Measurements from ENCODE around the gene PIGS. TPM values are rescaled to one million over a fixed set of nuclear protein-coding genes. Genes with fewer than 3 reads are reported as not detected.
"Not testable (repeated sequence)": the region's sequence is repeated elsewhere in the genome, so short reads cannot be mapped to it uniquely, and the experiment has no call there.

PIGS gene
- total and polyA plus RNA-seq, 2 of the 13 experiments (the other 11 are each of a cell fraction or from before 2014, with no cell fraction given): 31.7 to 42.6 TPM

DNA sequence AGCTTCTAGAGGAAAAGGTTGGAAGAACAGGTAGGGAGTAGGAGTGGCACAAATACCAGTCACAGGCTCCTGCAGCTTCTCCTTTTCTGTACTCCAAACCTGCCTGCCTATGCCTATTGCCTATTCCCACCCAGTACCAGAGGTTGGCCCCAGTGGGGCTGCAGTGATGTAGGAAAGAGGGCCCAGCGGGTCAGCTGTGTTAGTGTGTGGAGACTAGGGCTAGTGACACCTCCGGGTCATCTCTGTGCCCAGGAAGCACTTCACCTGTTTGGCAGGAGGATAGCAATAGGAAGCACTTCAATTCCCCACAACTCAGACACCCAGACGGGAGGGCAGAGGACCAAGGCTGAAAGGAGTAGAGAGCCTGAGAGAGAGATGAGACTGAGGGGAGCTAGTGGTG, 4.7 kb upstream of the PIGS start:
- H3K79me2 ChIP-seq (ENCODE audit: insufficient read depth, low read length); H3K27me3 ChIP-seq (ENCODE audit: control insufficient read depth in 1 of 2, insufficient read depth in 2 of 2, low read length in 2 of 2); BruUV-seq (replicated peaks); FAIRE-seq; ATAC-seq; H4K20me1 ChIP-seq (ENCODE audit: insufficient read depth, low read length); in situ Hi-C loops (cut with HindIII; ENCODE audit: extremely low pct_ligation_motif_present, low pct_unique_long_range_greater_than_20kb); DNase-seq (ENCODE audit: low spot score); H3K27ac ChIP-seq (ENCODE audit: extremely low read length, insufficient read depth, low read length); CTCF ChIA-PET (ENCODE audit: low intra/inter-chr PET ratio, low total read pairs); H3K9me3 ChIP-seq (ENCODE audit: low read length); H2AFZ ChIP-seq (ENCODE audit: low read length): not testable (repeated sequence)
- POLR2A ChIA-PET: interaction anchor here (0.6 to 1.4 kb wide), 2 partner anchors 21 to 68 kb away, joined by 3 to 8 read pairs; partner anchors contain the start of gene BLTP2
- intact Hi-C loops (cut with micrococcal nuclease; ENCODE audit: unreplicated experiment): loop anchor here (1.0 kb wide), 1 partner anchor 23 kb away; the partner anchor contains the start of gene SPAG5
- peaks cover 50% of the 10 kb centered on the region for H3K4me1 ChIP-seq (ENCODE audit: insufficient read depth, low read length)
- H3K9ac ChIP-seq (ENCODE audit: insufficient read depth, low read depth, low read length): peak overlapping the region; percentile 49; the same call in 1 of the 2 replicates
- peak overlapping the region in 1 of 3 experiments; percentile 63; a peak in 3 of 6 replicates for H3K4me3 ChIP-seq (replicated peaks in 1 of 3; ENCODE audit: insufficient read depth in 1 of 3, low read depth in 2 of 3, low read length in 3 of 3)
- 66% methylated on average over 3 of the region's 3 CpGs for WGBS (ENCODE audit: low lambda C conversion rate)
- H3K4me2 ChIP-seq (ENCODE audit: low read depth, low read length): peak overlapping the region; percentile 59
- H3K36me3 ChIP-seq (replicated peaks in 1 of 2; ENCODE audit: control insufficient read depth in 1 of 2, insufficient read depth in 2 of 2, low read length in 2 of 2): peaks cover 15 to 36% of the 10 kb centered on the region in 2 experiments

DNA sequence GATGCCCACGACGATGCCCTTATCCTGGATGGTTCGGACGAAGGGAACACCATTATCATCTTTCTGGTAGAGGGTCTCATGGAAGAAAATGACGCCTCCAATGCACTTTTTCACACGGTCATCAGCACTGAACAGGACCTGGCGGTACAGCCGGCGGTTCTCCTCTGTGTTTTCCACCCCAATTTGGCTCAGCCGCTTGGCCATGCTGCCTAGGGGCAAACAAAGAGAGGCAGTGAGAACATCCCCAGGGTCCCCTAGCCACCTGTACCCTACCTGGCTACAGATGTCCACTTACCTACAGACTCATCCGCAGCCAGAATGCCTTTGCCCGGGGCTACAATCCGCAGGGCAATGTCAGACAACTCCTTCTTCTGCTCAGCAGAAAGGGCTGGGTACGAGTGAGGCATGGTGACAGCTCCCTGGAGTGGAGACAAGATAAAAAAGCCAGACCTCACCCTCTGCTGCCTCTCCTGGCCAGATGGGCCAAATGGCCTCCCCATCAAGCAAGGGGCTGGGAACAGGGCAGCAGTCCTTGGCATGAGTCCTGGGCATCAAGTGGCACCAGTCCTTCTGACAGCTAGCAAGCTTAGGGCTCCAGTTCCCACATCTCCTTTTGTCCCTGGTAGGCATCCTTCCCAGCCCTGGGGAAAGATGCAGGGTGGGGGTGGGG, 3.9 kb upstream of the PIGS start:
- in situ Hi-C loops (cut with HindIII; ENCODE audit: extremely low pct_ligation_motif_present, low pct_unique_long_range_greater_than_20kb) (no loop called here), intact Hi-C loops (cut with micrococcal nuclease; ENCODE audit: unreplicated experiment) (no loop called here)
- H3K27ac ChIP-seq (ENCODE audit: extremely low read length, insufficient read depth, low read length): no peak overlapping the region
- H3K9ac ChIP-seq (ENCODE audit: insufficient read depth, low read depth, low read length): peak overlapping the region; percentile 49; the same call in 1 of the 2 replicates
- H3K4me3 ChIP-seq (replicated peaks in 1 of 3; ENCODE audit: insufficient read depth in 1 of 3, low read depth in 2 of 3, low read length in 3 of 3): peak overlapping the region in 1 of 3 experiments; percentile 63; a peak in 1 of 6 replicates
- ATAC-seq: no peak
- BruUV-seq (replicated peaks): no TSS peak
- H3K4me2 ChIP-seq (ENCODE audit: low read depth, low read length): peak overlapping the region; percentile 59
- ChIA-PET CTCF (ENCODE audit: low intra/inter-chr PET ratio, low total read pairs) (no interaction called here), POLR2A (no interaction called here)
- H3K9me3 ChIP-seq (ENCODE audit: low read length): no peaks in the 10 kb centered on the region
- H4K20me1 ChIP-seq (ENCODE audit: insufficient read depth, low read length): no peaks in the 10 kb centered on the region
- H3K27me3 ChIP-seq (ENCODE audit: control insufficient read depth in 1 of 2, insufficient read depth in 2 of 2, low read length in 2 of 2): no peaks in the 10 kb centered on the region
- peaks cover 10% of the 10 kb centered on the region for H3K79me2 ChIP-seq (ENCODE audit: insufficient read depth, low read length)
- no peak overlapping the region for H2AFZ ChIP-seq (ENCODE audit: low read length)
- H3K36me3 ChIP-seq (replicated peaks in 1 of 2; ENCODE audit: control insufficient read depth in 1 of 2, insufficient read depth in 2 of 2, low read length in 2 of 2): peaks cover 15 to 29% of the 10 kb centered on the region in 2 experiments
- peaks cover 53% of the 10 kb centered on the region for H3K4me1 ChIP-seq (ENCODE audit: insufficient read depth, low read length)
- 95% methylated on average over 14 of the region's 14 CpGs for WGBS (ENCODE audit: low lambda C conversion rate)
- no peak for DNase-seq (ENCODE audit: low spot score)
- FAIRE-seq: no peak
- TF ChIP-seq, protein P1, sequence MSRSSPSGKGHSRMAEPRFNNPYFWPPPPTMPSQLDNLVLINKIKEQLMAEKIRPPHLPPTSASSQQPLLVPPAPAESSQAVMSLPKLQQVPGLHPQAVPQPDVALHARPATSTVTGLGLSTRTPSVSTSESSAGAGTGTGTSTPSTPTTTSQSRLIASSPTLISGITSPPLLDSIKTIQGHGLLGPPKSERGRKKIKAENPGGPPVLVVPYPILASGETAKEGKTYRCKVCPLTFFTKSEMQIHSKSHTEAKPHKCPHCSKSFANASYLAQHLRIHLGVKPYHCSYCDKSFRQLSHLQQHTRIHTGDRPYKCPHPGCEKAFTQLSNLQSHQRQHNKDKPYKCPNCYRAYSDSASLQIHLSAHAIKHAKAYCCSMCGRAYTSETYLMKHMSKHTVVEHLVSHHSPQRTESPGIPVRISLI (CRISPR knock-in tag; IDR thresholded peaks at IDR 0.05; ENCODE audit: borderline replicate concordance): no peak
- TF ChIP-seq, protein P2, sequence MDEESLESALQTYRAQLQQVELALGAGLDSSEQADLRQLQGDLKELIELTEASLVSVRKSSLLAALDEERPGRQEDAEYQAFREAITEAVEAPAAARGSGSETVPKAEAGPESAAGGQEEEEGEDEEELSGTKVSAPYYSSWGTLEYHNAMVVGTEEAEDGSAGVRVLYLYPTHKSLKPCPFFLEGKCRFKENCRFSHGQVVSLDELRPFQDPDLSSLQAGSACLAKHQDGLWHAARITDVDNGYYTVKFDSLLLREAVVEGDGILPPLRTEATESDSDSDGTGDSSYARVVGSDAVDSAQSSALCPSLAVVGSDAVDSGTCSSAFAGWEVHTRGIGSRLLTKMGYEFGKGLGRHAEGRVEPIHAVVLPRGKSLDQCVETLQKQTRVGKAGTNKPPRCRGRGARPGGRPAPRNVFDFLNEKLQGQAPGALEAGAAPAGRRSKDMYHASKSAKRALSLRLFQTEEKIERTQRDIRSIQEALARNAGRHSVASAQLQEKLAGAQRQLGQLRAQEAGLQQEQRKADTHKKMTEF (CRISPR knock-in tag; IDR thresholded peaks at IDR 0.05): no peak
- no peak for TF ChIP-seq MED1 (CRISPR knock-in tag; IDR thresholded peaks at IDR 0.05)
- TF ChIP-seq, protein P3, sequence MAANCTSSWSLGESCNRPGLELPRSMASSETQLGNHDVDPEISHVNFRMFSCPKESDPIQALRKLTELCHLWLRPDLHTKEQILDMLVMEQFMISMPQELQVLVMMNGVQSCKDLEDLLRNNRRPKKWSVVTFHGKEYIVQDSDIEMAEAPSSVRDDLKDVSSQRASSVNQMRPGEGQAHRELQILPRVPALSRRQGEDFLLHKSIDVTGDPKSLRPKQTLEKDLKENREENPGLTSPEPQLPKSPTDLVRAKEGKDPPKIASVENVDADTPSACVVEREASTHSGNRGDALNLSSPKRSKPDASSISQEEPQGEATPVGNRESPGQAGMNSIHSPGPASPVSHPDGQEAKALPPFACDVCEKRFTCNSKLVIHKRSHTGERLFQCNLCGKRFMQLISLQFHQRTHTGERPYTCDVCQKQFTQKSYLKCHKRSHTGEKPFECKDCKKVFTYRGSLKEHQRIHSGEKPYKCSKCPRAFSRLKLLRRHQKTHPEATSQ (CRISPR knock-in tag; IDR thresholded peaks at IDR 0.05; ENCODE audit: borderline replicate concordance): no peak
- no peak for TF ChIP-seq RFX3 (CRISPR knock-in tag; IDR thresholded peaks at IDR 0.05)
- TF ChIP-seq, protein P4, sequence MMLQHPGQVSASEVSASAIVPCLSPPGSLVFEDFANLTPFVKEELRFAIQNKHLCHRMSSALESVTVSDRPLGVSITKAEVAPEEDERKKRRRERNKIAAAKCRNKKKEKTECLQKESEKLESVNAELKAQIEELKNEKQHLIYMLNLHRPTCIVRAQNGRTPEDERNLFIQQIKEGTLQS (CRISPR knock-in tag; IDR thresholded peaks at IDR 0.05): no peak
- TF ChIP-seq ZNF24 (IDR thresholded peaks at IDR 0.05): no peak
- no peak for TF ChIP-seq ISX (CRISPR knock-in tag; conservative IDR thresholded peaks at IDR 0.05)
- no peak for TF ChIP-seq ZNF572 (CRISPR knock-in tag; IDR thresholded peaks at IDR 0.05)
- TF ChIP-seq, protein P5, sequence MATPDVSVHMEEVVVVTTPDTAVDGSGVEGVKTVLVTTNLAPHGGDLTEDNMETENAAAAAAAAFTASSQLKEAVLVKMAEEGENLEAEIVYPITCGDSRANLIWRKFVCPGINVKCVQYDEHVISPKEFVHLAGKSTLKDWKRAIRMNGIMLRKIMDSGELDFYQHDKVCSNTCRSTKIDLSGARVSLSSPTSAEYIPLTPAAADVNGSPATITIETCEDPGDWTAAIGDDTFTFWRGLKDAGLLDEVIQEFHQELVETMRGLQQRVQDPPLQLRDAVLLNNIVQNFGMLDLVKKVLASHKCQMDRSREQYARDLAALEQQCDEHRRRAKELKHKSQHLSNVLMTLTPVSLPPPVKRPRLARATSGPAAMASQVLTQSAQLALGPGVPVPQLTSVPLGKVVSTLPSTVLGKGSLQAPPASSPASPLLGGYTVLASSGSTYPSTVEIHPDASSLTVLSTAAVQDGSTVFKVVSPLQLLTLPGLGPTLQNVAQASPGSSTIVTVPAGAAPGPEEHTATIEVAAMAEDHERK (CRISPR knock-in tag; IDR thresholded peaks at IDR 0.05; ENCODE audit: low read depth): no peak
